ENCODE results near the gene ITGA11. TPM values are rescaled to one million over a fixed set of nuclear protein-coding genes. Genes with fewer than 3 reads are reported as not detected.

The ITGA11 gene
- total and polyA plus RNA-seq, 2 of the 4 experiments (the other 2 are of a cell fraction): 4.1 to 6.6 TPM

DNA sequence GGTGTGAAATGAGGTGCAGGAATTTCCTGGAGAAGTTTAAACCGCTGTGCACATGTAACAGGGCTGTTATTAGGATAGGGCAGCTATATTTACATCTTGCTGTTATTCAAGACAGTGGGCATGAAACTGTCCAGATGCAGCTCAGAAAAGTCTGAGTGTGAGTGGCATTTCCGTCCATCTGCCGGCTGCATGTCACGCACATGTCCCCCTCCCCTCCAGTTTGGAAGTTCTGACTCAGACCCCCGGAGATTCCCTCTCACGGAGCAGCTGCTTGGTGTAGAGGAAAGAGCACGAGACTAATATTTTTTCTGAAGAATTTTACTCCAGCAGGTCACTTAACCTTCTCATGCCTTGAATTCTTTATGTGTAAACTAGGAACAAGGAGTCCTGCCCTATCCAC, 84.6 kb downstream of the ITGA11 start:
- ChIA-PET CTCF (no interaction called here), POLR2A (ENCODE audit: unreplicated experiment) (no interaction called here)
- H2BK120ac ChIP-seq (ENCODE audit: low read depth, low read length): peak overlapping the region; percentile 93
- WGBS, 2 experiments (ENCODE audit: extremely low coverage in 2 of 2, insufficient read length in 1 of 2): no CpG with 5 or more reads among the region's 7 CpGs
- H2BK20ac ChIP-seq (ENCODE audit: low read depth, low read length): peak overlapping the region; percentile 88
- peak; percentile 62 for ATAC-seq (ENCODE audit: low read depth)
- H2AFZ ChIP-seq (replicated peaks; ENCODE audit: low read length, poor library complexity): peak overlapping the region; percentile 69
- H3K18ac ChIP-seq (ENCODE audit: low read depth, low read length): no peak overlapping the region
- H2AK9ac ChIP-seq (replicated peaks; ENCODE audit: low read depth, low read length, poor library complexity): no peak overlapping the region
- H3K56ac ChIP-seq (ENCODE audit: extremely low read depth, insufficient read depth, low read length): no peak overlapping the region
- peak overlapping the region; percentile 95 for H3K14ac ChIP-seq (replicated peaks; ENCODE audit: low read depth, low read length)
- H3K9me3 ChIP-seq (ENCODE audit: control insufficient read depth, insufficient read depth, low read length): no peaks in the 10 kb centered on the region
- intact Hi-C loops (cut with micrococcal nuclease): no loop called here
- dilution Hi-C loops (cut with HindIII; ENCODE audit: low sequenced_read_pairs, unreplicated experiment): no loop called here
- peaks cover 28% of the 10 kb centered on the region for H3K9me1 ChIP-seq (ENCODE audit: insufficient read depth, low read length)
- no peaks in the 10 kb centered on the region for H3K27me3 ChIP-seq (ENCODE audit: control insufficient read depth, insufficient read depth, low read length)
- in situ Hi-C loops (cut with MboI; ENCODE audit: low sequenced_read_pairs): no loop called here
- no TSS peak for BruUV-seq (replicated peaks)
- H4K8ac ChIP-seq (ENCODE audit: low read depth in 2 of 2, low read length in 2 of 2): peak overlapping the region in 1 of 2 experiments; percentile 77; a peak in 2 of 4 replicates
- peak overlapping the region; percentile 37; the same call in 1 of the 2 replicates for H4K91ac ChIP-seq (ENCODE audit: insufficient read depth, low read depth, low read length)
- H3K79me1 ChIP-seq (ENCODE audit: low read depth in 1 of 2, low read length in 2 of 2): 0 out of 4 replicates have a peak, but pooled peaks cover 0 to 3% of the 10 kb centered on the region in 2 experiments
- H3K36me3 ChIP-seq (ENCODE audit: control insufficient read depth, insufficient read depth, low read length): peaks cover 6% of the 10 kb centered on the region; the same call in 1 of the 2 replicates
- H3K9ac ChIP-seq (ENCODE audit: low read depth, low read length): no peak overlapping the region
- peak overlapping the region; percentile 97 for H2AK5ac ChIP-seq (ENCODE audit: low read depth, low read length)
- no peaks in the 10 kb centered on the region for H4K20me1 ChIP-seq (ENCODE audit: insufficient read depth, low read length)
- peak; percentile 90 for DNase-seq
- H3K4ac ChIP-seq (ENCODE audit: low read depth, low read length): peak overlapping the region; percentile 95
- no peak overlapping the region; the same call in 1 of the 2 replicates for H3K4me2 ChIP-seq (ENCODE audit: low read depth, low read length)
- no peak overlapping the region for H3K4me3 ChIP-seq (ENCODE audit: insufficient read depth, low read depth, low read length)
- peak overlapping the region; percentile 12; the same call in 1 of the 3 replicates for H2BK15ac ChIP-seq (ENCODE audit: low read depth, low read length)
- H2BK5ac ChIP-seq (ENCODE audit: low read depth, low read length, poor library complexity, severe bottlenecking): no peak overlapping the region
- TF ChIP-seq NFE2L2 (IDR thresholded peaks at IDR 0.05; ENCODE audit: low read depth, low read length): no peak
- TF ChIP-seq USF2 (IDR thresholded peaks at IDR 0.05; ENCODE audit: low read depth, low read length): no peak
- no peak for TF ChIP-seq SMC3 (IDR thresholded peaks at IDR 0.05; ENCODE audit: low read depth, low read length)
- no peak for TF ChIP-seq POLR2A (IDR thresholded peaks at IDR 0.05; ENCODE audit: low read depth, low read length)
- TF ChIP-seq BHLHE40 (IDR thresholded peaks at IDR 0.05; ENCODE audit: low read depth, low read length): peak; percentile 79
- TF ChIP-seq MAZ (IDR thresholded peaks at IDR 0.05; ENCODE audit: borderline replicate concordance, low read depth, low read length): 0 out of 2 replicates have a peak, but pooled peaks have one; percentile 47
- H3K27ac ChIP-seq (ENCODE audit: insufficient read depth, low read length): peak overlapping the region; percentile 54
- H3K4me1 ChIP-seq (ENCODE audit: control insufficient read depth, insufficient read depth, low read length): peaks cover 12% of the 10 kb centered on the region
- peak overlapping the region; percentile 91 for H3K23ac ChIP-seq (ENCODE audit: low read depth, low read length)
- no peak overlapping the region for H4K5ac ChIP-seq (ENCODE audit: low read depth, low read length)

Measured in IMR-90 (cell line).